Midbrain (tissue), 1 donor: ENCODE results near the gene LRRC41.
A peak's percentile ranks its signal among the peaks of the same experiment; 100 is the strongest.
"Not testable (repeated sequence)": the region's sequence is repeated elsewhere in the genome, so short reads cannot be mapped to it uniquely, and the experiment has no call there.

ENCODE experiments used
- DNase-seq: peaks from one replicate; lab custom pipeline; 2025; lab: John Stamatoyannopoulos, UW

Gene LRRC41

GRCh38 chr1:46284597-46285564 is 18.5 kb downstream of the LRRC41 start:
- DNase-seq = no peak

- DNase-seq = no peak
These were observed 19.4 kb downstream of the LRRC41 start for GRCh38 chr1:46284058-46284457.

- DNase-seq = no peak
These were observed 22.4 kb downstream of the LRRC41 start for GRCh38 chr1:46281021-46281420.

- DNase-seq = no peak
These were observed 23.3 kb downstream of the LRRC41 start for GRCh38 chr1:46280092-46280491.

GRCh38 chr1:46278807-46279206 is 24.6 kb downstream of the LRRC41 start:
- DNase-seq = no peak

- DNase-seq = no peak
These were observed 25.6 kb downstream of the LRRC41 start for GRCh38 chr1:46277658-46278373.

GRCh38 chr1:46275030-46275337 is 28.4 kb downstream of the LRRC41 start:
- DNase-seq = no peak

GRCh38 chr1:46274225-46275029 is 29.0 kb downstream of the LRRC41 start:
- DNase-seq = no peak

GRCh38 chr1:46268578-46268977 is 34.8 kb downstream of the LRRC41 start:
- DNase-seq = no peak

- DNase-seq = no peak
These were observed 40.3 kb downstream of the LRRC41 start for GRCh38 chr1:46263146-46263545.

GRCh38 chr1:46262508-46262907 is 40.9 kb downstream of the LRRC41 start:
- DNase-seq = no peak

GRCh38 chr1:46256523-46256922 is 46.9 kb downstream of the LRRC41 start:
- no peak for DNase-seq

GRCh38 chr1:46254668-46255067 is 48.7 kb downstream of the LRRC41 start:
- DNase-seq = no peak

GRCh38 chr1:46248122-46248920 is 55.1 kb downstream of the LRRC41 start:
- no peak for DNase-seq

GRCh38 chr1:46247436-46248121 is 55.8 kb downstream of the LRRC41 start, which contains the start of gene RAD54L:
Gene RAD54L, plus strand, starts transcription at chr1:46247763. Its CDS starts 643 bp downstream, at chr1:46248406.
- DNase-seq = peak; percentile 96

- DNase-seq = no peak
These were observed 56.6 kb downstream of the LRRC41 start for GRCh38 chr1:46246548-46247435.

GRCh38 chr1:46246136-46246535 is 57.3 kb downstream of the LRRC41 start:
- not testable (repeated sequence) for DNase-seq

GRCh38 chr1:46244656-46245371 is 58.6 kb downstream of the LRRC41 start:
- DNase-seq = no peak

- DNase-seq = not testable (repeated sequence)
These were observed 59.6 kb downstream of the LRRC41 start for GRCh38 chr1:46243831-46244230.
